Endometrium (tissue), 2 donors: ENCODE data around the gene STXBP5.

Experiments
- FAIRE-seq: peaks from 2 replicates; lab custom pipeline; 2012; peaks lifted over from hg19 to GRCh38; lab: Jason Lieb, UNC
- donor health status: control.
- donor health status: control.

Gene STXBP5

GRCh38 chr6:147381712-147382111 is 177.5 kb downstream of the STXBP5 start:
- no peak for FAIRE-seq

- FAIRE-seq, result no peak
Observed at GRCh38 chr6:147382945-147383554, 178.8 kb downstream of the STXBP5 start.

- no peak for FAIRE-seq
Observed at GRCh38 chr6:147384029-147384428, 179.8 kb downstream of the STXBP5 start.

- FAIRE-seq, result no peak
Observed at GRCh38 chr6:147384737-147385710, 180.8 kb downstream of the STXBP5 start.

- no peak for FAIRE-seq
Observed at GRCh38 chr6:147389463-147389862, 185.2 kb downstream of the STXBP5 start.

GRCh38 chr6:147390909-147391536 is 186.8 kb downstream of the STXBP5 start:
- peak; percentile 76 for FAIRE-seq

GRCh38 chr6:147392917-147393625 is 188.9 kb downstream of the STXBP5 start:
- FAIRE-seq, result no peak

GRCh38 chr6:147395158-147395557 is 190.9 kb downstream of the STXBP5 start:
- FAIRE-seq, result no peak

GRCh38 chr6:147397306-147397705 is 193.1 kb downstream of the STXBP5 start:
- no peak for FAIRE-seq

- FAIRE-seq, result no peak
Observed at GRCh38 chr6:147400968-147401367, 196.8 kb downstream of the STXBP5 start.

GRCh38 chr6:147401779-147402178 is 197.6 kb downstream of the STXBP5 start:
- no peak for FAIRE-seq

GRCh38 chr6:147406783-147407182 is 202.6 kb downstream of the STXBP5 start:
- no peak for FAIRE-seq

GRCh38 chr6:147407571-147407970 is 203.4 kb downstream of the STXBP5 start:
- FAIRE-seq, result no peak

- no peak for FAIRE-seq
Observed at GRCh38 chr6:147416622-147417021, 212.4 kb downstream of the STXBP5 start.

- no peak for FAIRE-seq
Observed at GRCh38 chr6:147417954-147418353, 213.7 kb downstream of the STXBP5 start.

- FAIRE-seq, result no peak
Observed at GRCh38 chr6:147418523-147418922, 214.3 kb downstream of the STXBP5 start.

- no peak for FAIRE-seq
Observed at GRCh38 chr6:147421903-147422302, 217.7 kb downstream of the STXBP5 start.

GRCh38 chr6:147423111-147423510 is 218.9 kb downstream of the STXBP5 start:
- no peak for FAIRE-seq

- FAIRE-seq, result no peak
Observed at GRCh38 chr6:147429794-147430193, 225.6 kb downstream of the STXBP5 start.

GRCh38 chr6:147430811-147431210 is 226.6 kb downstream of the STXBP5 start:
- FAIRE-seq, result no peak

- no peak for FAIRE-seq
Observed at GRCh38 chr6:147434076-147434475, 229.9 kb downstream of the STXBP5 start.

- FAIRE-seq, result no peak
Observed at GRCh38 chr6:147434516-147434915, 230.3 kb downstream of the STXBP5 start.
